GM21526 (cell line): ENCODE data around the gene TMEM191C.
"Not testable (repeated sequence)": the region's sequence is repeated elsewhere in the genome, so short reads cannot be mapped to it uniquely, and the experiment has no call there.

Source experiments
- ATAC-seq: cut with Tn5 transposase; IDR thresholded peaks from one replicate; pipeline ENCODE4 v1.9.1; 2021; ENCODE audit warnings: moderate library complexity; ENCODE audit not compliant: unreplicated experiment, low FRiP score

The TMEM191C gene

DNA sequence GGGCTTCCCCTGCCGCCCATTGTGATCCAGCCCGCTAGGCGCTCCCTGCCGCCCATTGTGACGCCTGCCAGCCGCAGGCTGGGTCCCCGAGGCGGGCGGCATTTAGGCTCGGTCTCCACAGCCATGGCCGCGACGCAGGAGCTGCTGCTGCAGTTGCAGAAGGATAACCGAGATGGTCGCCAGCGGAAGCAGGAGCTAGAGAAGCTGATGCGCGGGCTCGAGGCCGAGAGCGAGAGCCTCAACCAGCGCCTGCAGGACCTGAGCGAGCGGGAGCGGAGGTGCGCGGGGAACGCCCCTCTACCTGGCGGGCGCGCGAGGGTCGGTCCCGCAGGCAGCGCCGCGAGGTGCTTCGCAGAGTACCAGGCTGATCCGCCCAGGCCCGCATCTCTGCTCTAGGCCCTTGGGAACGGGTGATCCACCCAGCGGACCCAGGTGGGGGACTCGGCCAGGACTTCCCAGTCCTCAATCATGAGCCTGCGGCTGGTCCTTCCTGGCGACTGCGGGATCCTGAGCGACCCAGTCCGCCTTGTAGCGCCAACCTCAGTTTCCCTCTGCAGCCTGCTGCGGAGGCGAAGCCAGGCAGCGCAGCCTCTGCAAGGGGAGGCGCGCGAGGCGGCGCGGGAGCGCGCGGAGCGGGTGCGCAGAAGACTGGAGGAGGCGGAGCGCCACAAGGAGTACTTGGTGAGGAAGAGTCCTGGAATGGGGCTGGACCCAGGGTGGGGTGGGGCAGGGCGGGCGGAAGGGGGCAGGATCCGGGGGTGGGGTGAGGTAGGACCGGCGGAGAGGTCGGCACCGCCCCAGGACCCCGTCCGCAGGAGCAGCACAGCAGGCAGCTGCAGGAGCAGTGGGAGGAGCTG lies at the start of gene TMEM191C:
Gene TMEM191C (plus strand): TSS at position 51 of the 857 bp plus-strand sequence. CDS start 73 bp downstream, at position 124.
- not testable (repeated sequence) for ATAC-seq

GRCh38 chr22:21417853-21418252 lies 49.3 kb upstream of the TMEM191C start:
- peak; percentile 21 for ATAC-seq

GRCh38 chr22:21418974-21419638 lies 48.1 kb upstream of the TMEM191C start:
- ATAC-seq: not testable (repeated sequence)

DNA sequence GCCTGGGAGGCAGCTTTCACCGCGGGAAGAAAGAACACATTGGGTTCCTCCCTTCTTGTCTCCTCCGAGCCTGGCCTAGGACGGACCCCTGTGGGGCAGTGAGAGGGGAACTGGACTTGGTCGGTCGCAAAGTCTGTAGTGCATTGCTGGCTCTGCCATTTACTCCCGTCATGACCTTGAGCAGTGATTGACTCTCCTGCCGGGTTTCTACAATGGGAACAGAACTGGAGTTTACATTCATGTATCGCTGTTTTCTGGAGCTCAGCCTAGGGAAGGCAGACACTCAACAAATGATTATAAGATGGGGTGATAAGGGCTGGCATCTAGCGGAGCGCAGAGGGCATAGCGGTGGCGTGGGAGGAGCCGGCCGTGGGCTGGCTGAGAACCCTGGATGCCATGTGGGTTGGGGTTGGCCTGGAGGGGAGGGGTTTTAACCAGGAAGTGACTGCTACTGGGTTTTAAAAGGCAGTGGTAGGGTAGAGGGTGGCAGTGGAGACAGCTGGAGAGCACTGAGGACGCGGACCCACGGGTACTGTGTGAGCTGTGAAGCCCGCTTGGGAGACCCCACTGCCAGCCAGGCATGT lies 46.9 kb upstream of the TMEM191C start:
- not testable (repeated sequence) for ATAC-seq

- not testable (repeated sequence) for ATAC-seq
These were observed 43.0 kb upstream of the TMEM191C start for GRCh38 chr22:21424084-21424709.

GRCh38 chr22:21434378-21435233 lies 32.6 kb upstream of the TMEM191C start:
- not testable (repeated sequence) for ATAC-seq

DNA sequence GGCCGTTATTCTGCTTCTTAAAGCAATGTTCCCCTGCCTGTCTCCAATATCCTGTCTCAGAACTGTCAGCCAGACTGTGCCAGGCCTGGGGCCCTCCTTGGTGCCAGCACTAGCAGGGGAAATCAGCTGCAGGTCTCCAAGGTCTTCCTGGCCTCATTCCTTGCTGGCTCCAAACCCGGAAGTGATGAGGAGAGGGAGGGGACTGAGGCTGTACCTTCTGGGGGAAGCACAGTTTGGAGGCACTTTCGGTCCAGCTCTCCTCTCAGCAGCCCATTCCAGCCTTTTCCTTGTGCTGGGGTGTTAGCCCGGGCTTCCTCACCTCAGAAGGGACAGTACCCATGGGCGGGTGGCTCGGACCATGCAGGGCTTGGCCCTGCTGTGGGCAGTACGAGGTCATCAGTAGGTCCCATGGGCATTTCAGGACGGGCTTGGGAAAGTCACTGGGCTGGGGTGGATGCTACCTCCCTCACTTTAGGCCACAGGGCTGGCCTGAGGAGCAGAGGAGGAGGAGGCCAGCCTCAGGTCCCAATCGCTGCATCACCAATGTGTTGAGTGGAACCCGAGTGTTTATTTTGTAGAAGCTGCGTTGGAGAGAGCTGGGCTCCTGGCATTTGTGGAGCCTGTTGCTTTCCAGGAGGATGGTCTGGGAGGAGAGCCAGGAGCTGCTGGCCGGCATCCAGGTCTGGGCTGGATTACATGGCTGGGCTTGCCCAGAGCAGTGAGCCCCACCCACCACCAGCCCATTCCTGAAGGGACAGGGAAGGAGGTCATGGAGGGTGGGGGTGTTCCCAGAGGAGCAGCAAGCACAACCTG lies 31.0 kb upstream of the TMEM191C start:
- ATAC-seq: not testable (repeated sequence)

DNA sequence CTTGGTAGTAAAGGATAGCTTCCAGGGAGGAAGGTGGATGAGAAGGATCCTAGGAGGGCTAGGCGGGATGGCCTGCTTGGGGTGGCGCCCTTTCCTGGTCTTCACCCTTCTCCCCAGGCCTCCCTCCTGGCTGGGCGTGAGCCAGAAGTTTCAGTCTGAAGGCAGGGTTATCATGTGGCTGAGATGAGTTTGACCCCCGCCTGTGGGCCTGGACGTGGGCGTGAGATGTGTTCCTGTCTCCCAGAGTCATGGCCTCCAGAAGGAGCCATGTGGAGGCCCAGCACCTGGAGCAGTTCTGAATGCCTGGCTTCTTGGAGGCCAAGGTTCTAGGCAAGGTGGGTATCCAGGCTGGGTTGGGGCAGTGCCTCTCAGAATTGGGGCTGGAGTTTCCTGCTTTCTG lies 29.2 kb upstream of the TMEM191C start:
- not testable (repeated sequence) for ATAC-seq

- not testable (repeated sequence) for ATAC-seq
These were observed 27.1 kb upstream of the TMEM191C start for GRCh38 chr22:21440018-21440636.

DNA sequence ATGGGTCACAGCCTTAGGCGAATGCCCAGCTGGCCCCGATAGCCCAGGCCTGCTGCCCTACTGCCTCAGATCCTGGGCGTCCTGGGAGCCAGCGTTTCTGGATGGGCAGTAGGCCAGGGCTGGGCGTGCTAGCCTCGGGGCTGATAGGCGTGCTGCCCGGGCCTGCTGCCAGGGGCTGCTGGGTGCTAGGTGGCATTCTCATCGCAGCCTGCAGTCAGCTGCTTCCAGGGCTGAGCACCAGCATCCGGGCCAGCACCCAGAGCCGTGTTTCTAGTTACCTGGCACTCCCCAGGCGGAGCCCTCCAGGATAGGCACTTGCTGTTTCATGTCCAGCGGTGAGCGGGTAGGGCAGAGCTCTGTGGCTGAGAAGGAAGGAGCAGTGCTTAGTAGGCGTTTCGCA lies 26.5 kb upstream of the TMEM191C start:
- ATAC-seq: not testable (repeated sequence)

- ATAC-seq: not testable (repeated sequence)
These were observed 26.0 kb upstream of the TMEM191C start for GRCh38 chr22:21441170-21441569.

DNA sequence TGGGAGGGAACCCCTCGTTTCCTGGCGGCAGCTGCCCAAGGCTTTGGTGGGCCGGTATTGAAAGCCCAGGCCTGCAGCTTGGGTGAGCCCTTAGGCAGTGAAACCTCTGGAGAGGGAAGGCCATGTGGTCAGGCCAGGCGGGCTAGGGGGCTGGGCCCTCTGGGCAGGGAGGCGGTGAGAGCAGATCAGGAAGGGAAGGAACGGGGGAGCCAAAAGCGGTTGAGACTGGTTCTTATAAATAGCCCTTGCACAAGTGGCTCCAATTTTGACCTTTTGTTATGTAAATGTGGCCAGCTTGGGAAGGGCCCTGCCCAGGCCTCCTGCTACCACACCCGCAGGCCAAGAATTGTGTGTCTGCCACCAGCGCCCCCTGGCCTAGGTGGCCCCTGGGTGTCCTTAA lies 25.1 kb upstream of the TMEM191C start:
- not testable (repeated sequence) for ATAC-seq

DNA sequence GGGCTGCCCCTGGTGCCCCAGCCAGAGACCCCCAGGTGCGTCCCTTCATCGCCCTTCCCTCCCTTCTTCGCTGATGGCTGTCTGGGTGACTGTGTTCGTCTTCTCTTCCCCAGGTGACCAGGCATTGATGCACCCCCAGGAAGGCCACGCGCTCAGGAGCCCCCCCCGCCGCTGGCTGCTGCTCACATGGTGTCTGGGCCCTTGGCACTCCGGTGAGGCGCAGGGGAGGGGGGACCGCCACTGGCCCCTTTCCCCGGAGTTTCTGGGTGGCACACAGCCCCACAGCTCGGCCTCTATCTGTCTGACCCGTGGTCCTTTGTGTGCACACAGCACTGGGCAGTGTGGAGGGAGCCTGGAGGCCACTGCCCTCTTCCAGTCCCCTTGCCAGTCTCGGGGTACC lies 24.5 kb upstream of the TMEM191C start:
- ATAC-seq: not testable (repeated sequence)

DNA sequence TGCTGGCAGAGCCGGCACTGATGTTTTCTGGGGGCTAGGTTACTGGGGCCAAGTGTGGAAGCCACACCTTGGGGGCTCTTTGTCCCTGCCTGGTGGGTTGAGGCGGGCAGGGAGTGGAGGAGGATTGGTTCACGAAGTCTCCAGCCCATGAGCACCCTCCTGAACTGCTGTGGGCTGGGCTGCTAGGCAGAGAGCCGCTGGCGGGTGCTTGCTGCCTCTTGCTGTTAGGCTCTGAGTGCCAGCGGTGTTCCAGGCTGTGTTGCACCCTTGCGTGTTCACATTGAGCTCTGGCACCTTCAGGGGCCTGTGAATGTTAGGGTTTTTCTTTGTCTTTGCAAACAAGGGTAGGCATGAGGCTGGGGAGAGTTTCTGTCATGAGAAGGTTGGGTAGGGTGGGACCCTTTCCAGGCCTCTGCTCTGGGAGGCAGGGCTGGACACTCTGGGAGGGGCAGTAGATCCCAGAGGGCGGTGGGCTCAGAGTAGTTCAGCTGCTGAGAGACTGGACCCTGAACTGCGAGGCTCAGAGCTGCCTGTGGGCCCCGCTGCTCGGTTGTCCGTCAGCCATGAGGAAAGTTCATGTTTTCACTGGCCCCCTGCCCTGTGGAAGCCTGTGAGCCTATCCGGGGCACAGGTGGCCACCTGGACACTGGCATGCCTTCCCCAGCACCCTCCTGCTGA lies 24.0 kb upstream of the TMEM191C start:
- ATAC-seq: no peak

DNA sequence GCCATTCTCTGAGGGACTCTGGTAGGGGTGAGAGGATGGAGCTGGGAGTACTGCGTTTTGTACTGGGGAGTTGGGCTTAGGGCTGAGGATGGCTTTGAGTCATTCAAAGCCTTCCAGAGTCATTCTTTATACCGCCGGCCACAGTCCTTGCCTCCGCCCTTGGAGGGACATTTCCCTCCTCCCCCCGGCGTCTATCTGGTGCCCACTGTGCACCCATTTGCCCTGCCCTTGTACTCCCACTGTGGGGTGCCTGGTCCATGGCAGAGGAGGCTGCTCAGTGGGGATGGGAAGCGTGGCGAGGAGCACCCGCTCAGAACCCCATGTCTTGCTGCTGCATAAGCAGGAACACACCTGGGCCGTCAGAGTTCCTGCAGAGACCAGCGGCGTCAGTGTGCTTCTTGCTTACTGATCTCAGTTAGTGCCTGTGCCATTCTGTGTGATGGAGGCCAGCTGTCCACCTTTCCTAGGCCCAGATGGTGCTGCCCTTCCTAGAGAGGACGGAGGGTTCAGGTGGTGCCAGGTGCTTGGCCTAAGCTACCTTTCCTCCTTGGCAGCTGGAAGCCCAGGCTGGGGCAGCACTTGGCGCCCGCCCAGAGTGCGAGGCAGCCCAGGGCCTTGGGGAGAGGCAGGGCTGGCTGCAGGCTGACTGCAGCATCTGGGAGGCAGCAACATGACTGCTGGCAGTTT lies 23.3 kb upstream of the TMEM191C start:
- no peak for ATAC-seq

GRCh38 chr22:21444701-21445436 lies 22.3 kb upstream of the TMEM191C start:
- no peak for ATAC-seq
